Measurements from ENCODE around the gene ERBB2.
"Not testable (repeated sequence)": the region's sequence is repeated elsewhere in the genome, so short reads cannot be mapped to it uniquely, and the experiment has no call there.

ERBB2 gene

GRCh38 chr17:39745335-39746144 lies 45.7 kb downstream of the ERBB2 start:
- DNase-seq (ENCODE audit: low spot score) = no peak

GRCh38 chr17:39746145-39746461 lies 46.2 kb downstream of the ERBB2 start:
- no peak for DNase-seq (ENCODE audit: low spot score)

GRCh38 chr17:39747745-39748144 lies 47.9 kb downstream of the ERBB2 start:
- no peak for DNase-seq (ENCODE audit: low spot score)

- not testable (repeated sequence) for DNase-seq (ENCODE audit: low spot score)
Observed at GRCh38 chr17:39748444-39749034, 48.7 kb downstream of the ERBB2 start.

GRCh38 chr17:39750131-39751015 lies 50.5 kb downstream of the ERBB2 start:
- DNase-seq (ENCODE audit: low spot score) = peak; percentile 41

GRCh38 chr17:39751016-39751543 lies 51.2 kb downstream of the ERBB2 start:
- DNase-seq (ENCODE audit: low spot score) = no peak

GRCh38 chr17:39751637-39752036 lies 51.8 kb downstream of the ERBB2 start:
- peak; percentile 38 for DNase-seq (ENCODE audit: low spot score)

GRCh38 chr17:39752241-39752881 lies 52.5 kb downstream of the ERBB2 start:
- DNase-seq (ENCODE audit: low spot score) = peak; percentile 35

- no peak for DNase-seq (ENCODE audit: low spot score)
Observed at GRCh38 chr17:39753514-39754160, 53.8 kb downstream of the ERBB2 start.

GRCh38 chr17:39754161-39754957 lies 54.5 kb downstream of the ERBB2 start:
- DNase-seq (ENCODE audit: low spot score) = peak; percentile 100

- DNase-seq (ENCODE audit: low spot score) = no peak
Observed at GRCh38 chr17:39754958-39755553, 55.2 kb downstream of the ERBB2 start.

- no peak for DNase-seq (ENCODE audit: low spot score)
Observed at GRCh38 chr17:39755554-39756379, 55.9 kb downstream of the ERBB2 start.

- DNase-seq (ENCODE audit: low spot score) = no peak
Observed at GRCh38 chr17:39756380-39757079, 56.7 kb downstream of the ERBB2 start.

GRCh38 chr17:39757176-39757662 lies 57.4 kb downstream of the ERBB2 start:
- DNase-seq (ENCODE audit: low spot score) = no peak

- DNase-seq (ENCODE audit: low spot score) = no peak
Observed at GRCh38 chr17:39757931-39758873, 58.3 kb downstream of the ERBB2 start.

- DNase-seq (ENCODE audit: low spot score) = no peak
Observed at GRCh38 chr17:39759204-39759603, 59.3 kb downstream of the ERBB2 start.

GRCh38 chr17:39761861-39762496 lies 62.1 kb downstream of the ERBB2 start:
- no peak for DNase-seq (ENCODE audit: low spot score)
